Measurements from ENCODE around the gene ALDH1A2.
"Not testable (repeated sequence)": the region's sequence is repeated elsewhere in the genome, so short reads cannot be mapped to it uniquely, and the experiment has no call there.

The ALDH1A2 gene

GRCh38 chr15:58016581-58017175 is 48.8 kb downstream of the ALDH1A2 start:
- H3K4me1 ChIP-seq (ENCODE audit: control insufficient read depth, insufficient read depth, low read length) = peaks cover 23% of the 10 kb centered on the region
- no peaks in the 10 kb centered on the region for H3K36me3 ChIP-seq (ENCODE audit: control insufficient read depth, insufficient read depth, low read length, severe bottlenecking)
- H3K4me3 ChIP-seq (ENCODE audit: low read length) = no peak overlapping the region
- no peak for DNase-seq (ENCODE audit: low read depth)
- no peaks in the 10 kb centered on the region for H3K9me3 ChIP-seq (ENCODE audit: control insufficient read depth, low read length)
- no peak overlapping the region for H3K9ac ChIP-seq (ENCODE audit: low read length)
- H3K27me3 ChIP-seq (replicated peaks; ENCODE audit: control insufficient read depth, insufficient read depth, low read length) = no peaks in the 10 kb centered on the region

- Histone ChIP-seq H3K36me3 (ENCODE audit: control insufficient read depth, insufficient read depth, low read length, severe bottlenecking) (no peaks in the 10 kb centered on the region), H3K27me3 (replicated peaks; ENCODE audit: control insufficient read depth, insufficient read depth, low read length) (no peaks in the 10 kb centered on the region), H3K4me3 (ENCODE audit: low read length) (no peak overlapping the region), H3K9ac (ENCODE audit: low read length) (no peak overlapping the region), H3K9me3 (ENCODE audit: control insufficient read depth, low read length) (no peaks in the 10 kb centered on the region), H3K4me1 (ENCODE audit: control insufficient read depth, insufficient read depth, low read length) (peaks cover 23% of the 10 kb centered on the region)
- peak; percentile 27 for DNase-seq (ENCODE audit: low read depth)
Measured at GRCh38 chr15:58015565-58015964, 49.9 kb downstream of the ALDH1A2 start.

- no peak for DNase-seq (ENCODE audit: low read depth)
- no peaks in the 10 kb centered on the region for H3K36me3 ChIP-seq (ENCODE audit: control insufficient read depth, insufficient read depth, low read length, severe bottlenecking)
- no peaks in the 10 kb centered on the region for H3K27me3 ChIP-seq (replicated peaks; ENCODE audit: control insufficient read depth, insufficient read depth, low read length)
- no peak overlapping the region for H3K9ac ChIP-seq (ENCODE audit: low read length)
- no peak overlapping the region for H3K4me3 ChIP-seq (ENCODE audit: low read length)
- peaks cover 22% of the 10 kb centered on the region for H3K4me1 ChIP-seq (ENCODE audit: control insufficient read depth, insufficient read depth, low read length)
- H3K9me3 ChIP-seq (ENCODE audit: control insufficient read depth, low read length) = no peaks in the 10 kb centered on the region
Measured at GRCh38 chr15:58014470-58014869, 51.0 kb downstream of the ALDH1A2 start.

- H3K36me3 ChIP-seq (ENCODE audit: control insufficient read depth, insufficient read depth, low read length, severe bottlenecking) = no peaks in the 10 kb centered on the region
- no peaks in the 10 kb centered on the region for H3K9me3 ChIP-seq (ENCODE audit: control insufficient read depth, low read length)
- no peak overlapping the region for H3K4me3 ChIP-seq (ENCODE audit: low read length)
- no peaks in the 10 kb centered on the region for H3K27me3 ChIP-seq (replicated peaks; ENCODE audit: control insufficient read depth, insufficient read depth, low read length)
- H3K9ac ChIP-seq (ENCODE audit: low read length) = no peak overlapping the region
- peaks cover 18% of the 10 kb centered on the region for H3K4me1 ChIP-seq (ENCODE audit: control insufficient read depth, insufficient read depth, low read length)
- no peak for DNase-seq (ENCODE audit: low read depth)
Measured at GRCh38 chr15:58014040-58014439, 51.5 kb downstream of the ALDH1A2 start.

- Histone ChIP-seq H3K4me3 (ENCODE audit: low read length) (no peak overlapping the region), H3K4me1 (ENCODE audit: control insufficient read depth, insufficient read depth, low read length) (peaks cover 4% of the 10 kb centered on the region), H3K36me3 (ENCODE audit: control insufficient read depth, insufficient read depth, low read length, severe bottlenecking) (no peaks in the 10 kb centered on the region), H3K9me3 (ENCODE audit: control insufficient read depth, low read length) (peaks cover 11% of the 10 kb centered on the region), H3K9ac (ENCODE audit: low read length) (no peak overlapping the region), H3K27me3 (replicated peaks; ENCODE audit: control insufficient read depth, insufficient read depth, low read length) (no peaks in the 10 kb centered on the region)
- no peak for DNase-seq (ENCODE audit: low read depth)
Measured at GRCh38 chr15:58010983-58011382, 54.5 kb downstream of the ALDH1A2 start.

- H3K4me1 ChIP-seq (ENCODE audit: control insufficient read depth, insufficient read depth, low read length) = no peaks in the 10 kb centered on the region
- DNase-seq (ENCODE audit: low read depth) = no peak
- H3K27me3 ChIP-seq (replicated peaks; ENCODE audit: control insufficient read depth, insufficient read depth, low read length) = peaks cover 4% of the 10 kb centered on the region
Measured at GRCh38 chr15:58003810-58004209, 61.7 kb downstream of the ALDH1A2 start.

GRCh38 chr15:58002338-58003126 is 63.0 kb downstream of the ALDH1A2 start:
- H3K9ac ChIP-seq (ENCODE audit: low read length) = no peak overlapping the region
- H3K27me3 ChIP-seq (replicated peaks; ENCODE audit: control insufficient read depth, insufficient read depth, low read length) = peaks cover 4% of the 10 kb centered on the region
- no peak overlapping the region for H3K4me3 ChIP-seq (ENCODE audit: low read length)
- peaks cover 19% of the 10 kb centered on the region for H3K9me3 ChIP-seq (ENCODE audit: control insufficient read depth, low read length)
- no peaks in the 10 kb centered on the region for H3K36me3 ChIP-seq (ENCODE audit: control insufficient read depth, insufficient read depth, low read length, severe bottlenecking)
- DNase-seq (ENCODE audit: low read depth) = no peak
- no peaks in the 10 kb centered on the region for H3K4me1 ChIP-seq (ENCODE audit: control insufficient read depth, insufficient read depth, low read length)

More at GRCh38 chr15:58003810-58004209, 61.7 kb downstream of the ALDH1A2 start:
- H3K4me3 ChIP-seq (ENCODE audit: low read length) = no peak overlapping the region
- no peaks in the 10 kb centered on the region for H3K36me3 ChIP-seq (ENCODE audit: control insufficient read depth, insufficient read depth, low read length, severe bottlenecking)
- H3K9ac ChIP-seq (ENCODE audit: low read length) = no peak overlapping the region
- peaks cover 17% of the 10 kb centered on the region for H3K9me3 ChIP-seq (ENCODE audit: control insufficient read depth, low read length)

- H3K36me3 ChIP-seq (ENCODE audit: control insufficient read depth, insufficient read depth, low read length, severe bottlenecking); DNase-seq (ENCODE audit: low read depth); H3K9ac ChIP-seq (ENCODE audit: low read length); H3K27me3 ChIP-seq (replicated peaks; ENCODE audit: control insufficient read depth, insufficient read depth, low read length); H3K4me3 ChIP-seq (ENCODE audit: low read length); H3K4me1 ChIP-seq (ENCODE audit: control insufficient read depth, insufficient read depth, low read length); H3K9me3 ChIP-seq (ENCODE audit: control insufficient read depth, low read length): not testable (repeated sequence)
Measured at GRCh38 chr15:57999699-58000098, 65.8 kb downstream of the ALDH1A2 start.

GRCh38 chr15:57996561-57996960 is 69.0 kb downstream of the ALDH1A2 start:
- Histone ChIP-seq H3K27me3 (replicated peaks; ENCODE audit: control insufficient read depth, insufficient read depth, low read length) (peaks cover 4% of the 10 kb centered on the region), H3K4me3 (ENCODE audit: low read length) (no peak overlapping the region), H3K9ac (ENCODE audit: low read length) (no peak overlapping the region), H3K4me1 (ENCODE audit: control insufficient read depth, insufficient read depth, low read length) (no peaks in the 10 kb centered on the region), H3K9me3 (ENCODE audit: control insufficient read depth, low read length) (peaks cover 8% of the 10 kb centered on the region), H3K36me3 (ENCODE audit: control insufficient read depth, insufficient read depth, low read length, severe bottlenecking) (no peaks in the 10 kb centered on the region)
- no peak for DNase-seq (ENCODE audit: low read depth)

GRCh38 chr15:57994221-57995049 is 71.1 kb downstream of the ALDH1A2 start:
- H3K27me3 ChIP-seq (replicated peaks; ENCODE audit: control insufficient read depth, insufficient read depth, low read length) = no peaks in the 10 kb centered on the region
- no peaks in the 10 kb centered on the region for H3K36me3 ChIP-seq (ENCODE audit: control insufficient read depth, insufficient read depth, low read length, severe bottlenecking)
- peak; percentile 27 for DNase-seq (ENCODE audit: low read depth)

More at GRCh38 chr15:57994221-57995049, 71.1 kb downstream of the ALDH1A2 start:
- peaks cover 8% of the 10 kb centered on the region for H3K9me3 ChIP-seq (ENCODE audit: control insufficient read depth, low read length)
- H3K9ac ChIP-seq (ENCODE audit: low read length) = no peak overlapping the region
- no peaks in the 10 kb centered on the region for H3K4me1 ChIP-seq (ENCODE audit: control insufficient read depth, insufficient read depth, low read length)
- H3K4me3 ChIP-seq (ENCODE audit: low read length) = no peak overlapping the region

All from adipocyte (in vitro differentiated cells).